A549 treated with RU486 at 1 μM for 4 hours (cell line): ENCODE measurements around the gene KRTAP13-4. TPM values are rescaled to one million over a fixed set of nuclear protein-coding genes. Genes with fewer than 3 reads are reported as not detected.

ENCODE experiments used
- total RNA-seq: library from RNA; stranded (reverse); fragments of 200-300 nt; extraction: Qiagen RNA extraction; gene quantifications from 5 replicates; pipeline ENCODE4 v1.2.3, GENCODE V29; 2022; ENCODE audit warnings: low read depth

Gene KRTAP13-4, protein sequence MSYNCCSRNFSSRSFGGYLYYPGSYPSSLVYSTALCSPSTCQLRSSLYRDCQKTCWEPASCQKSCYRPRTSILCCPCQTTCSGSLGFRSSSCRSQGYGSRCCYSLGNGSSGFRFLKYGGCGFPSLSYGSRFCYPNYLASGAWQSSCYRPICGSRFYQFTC
- total RNA-seq, result not detected in 5 replicates

GRCh38 chr21:30430170-30430655 is at the start of gene KRTAP13-4:
Gene KRTAP13-4, plus strand, starts transcription at chr21:30430220. Its CDS starts 56 bp downstream, at chr21:30430276.

DNA sequence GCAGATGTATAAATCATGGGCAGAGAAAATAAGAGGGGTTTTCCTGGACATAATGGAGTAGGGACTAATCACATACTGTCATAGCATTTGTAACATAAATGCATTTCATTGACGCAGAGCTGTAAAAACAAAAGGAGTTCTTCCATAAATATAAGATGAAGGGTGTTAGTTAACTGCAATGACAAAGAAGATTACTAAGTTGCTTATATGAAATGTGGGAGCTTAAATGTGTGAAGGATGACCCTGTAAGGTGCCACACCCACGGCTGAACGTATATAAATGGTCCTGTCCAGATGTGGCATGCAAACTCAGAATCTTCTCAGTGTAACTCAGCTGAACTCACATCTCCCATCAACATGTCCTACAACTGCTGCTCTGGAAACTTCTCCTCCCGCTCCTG is 34.3 kb upstream of the KRTAP13-4 start, which contains the start of gene KRTAP13-1:
KRTAP13-1 (plus strand) TSS at position 301 of the 400 bp plus-strand sequence; CDS start at position 357, 56 bp downstream.

GRCh38 chr21:30425826-30426225 is 4.2 kb upstream of the KRTAP13-4 start, which contains the start of gene KRTAP13-3:
Gene KRTAP13-3, minus strand, starts transcription at chr21:30425926. Its CDS starts 14 bp downstream, at chr21:30425912.

GRCh38 chr21:30439975-30440374 is 10.0 kb downstream of the KRTAP13-4 start, which contains the start of gene KRTAP15-1:
Gene KRTAP15-1, plus strand, starts transcription at chr21:30440275. Its CDS starts 53 bp downstream, at chr21:30440328.

GRCh38 chr21:30480145-30480544 is 50.1 kb downstream of the KRTAP13-4 start, which contains the start of gene KRTAP19-1:
Gene KRTAP19-1, minus strand, starts transcription at chr21:30480367. Its CDS starts 50 bp downstream, at chr21:30480317.

Other genes starting within 250 kb of the KRTAP13-4 start
- gene CLDN8, start 214.1 kb upstream of the KRTAP13-4 start, total RNA-seq, result not detected in 5 replicates
- not detected in 5 replicates for gene KRTAP24-1, start 147.3 kb upstream of the KRTAP13-4 start, total RNA-seq
- gene KRTAP25-1, start 140.7 kb upstream of the KRTAP13-4 start, total RNA-seq, result not detected in 5 replicates
- gene KRTAP26-1, start 109.9 kb upstream of the KRTAP13-4 start, total RNA-seq, result not detected in 5 replicates
- not detected in 5 replicates for gene KRTAP27-1, start 92.5 kb upstream of the KRTAP13-4 start, total RNA-seq
- gene KRTAP23-1, start 81.6 kb upstream of the KRTAP13-4 start, total RNA-seq, result not detected in 5 replicates
- not detected in 5 replicates for gene KRTAP13-2, start 57.9 kb upstream of the KRTAP13-4 start, total RNA-seq
- gene KRTAP13-1, start 34.2 kb upstream of the KRTAP13-4 start, total RNA-seq, result not detected in 5 replicates
- not detected in 5 replicates for gene KRTAP13-3, start 4.3 kb upstream of the KRTAP13-4 start, total RNA-seq
- gene KRTAP15-1, start 10.1 kb downstream of the KRTAP13-4 start, total RNA-seq, result not detected in 5 replicates
- gene KRTAP19-1, start 50.1 kb downstream of the KRTAP13-4 start, total RNA-seq, result not detected in 5 replicates
- gene KRTAP19-2, start 57.2 kb downstream of the KRTAP13-4 start, total RNA-seq, result not detected in 5 replicates
- not detected in 5 replicates for gene KRTAP19-3, start 61.8 kb downstream of the KRTAP13-4 start, total RNA-seq
- not detected in 5 replicates for gene KRTAP19-4, start 66.9 kb downstream of the KRTAP13-4 start, total RNA-seq
- gene KRTAP19-5, start 71.9 kb downstream of the KRTAP13-4 start, total RNA-seq, result not detected in 5 replicates
- not detected in 5 replicates for gene KRTAP19-6, start 111.6 kb downstream of the KRTAP13-4 start, total RNA-seq
- gene KRTAP19-7, start 131.1 kb downstream of the KRTAP13-4 start, total RNA-seq, result not detected in 5 replicates
- gene KRTAP22-2, start 160.2 kb downstream of the KRTAP13-4 start, total RNA-seq, result not detected in 5 replicates
- not detected in 5 replicates for gene KRTAP6-3, start 162.2 kb downstream of the KRTAP13-4 start, total RNA-seq
- not detected in 5 replicates for gene KRTAP6-2, start 168.7 kb downstream of the KRTAP13-4 start, total RNA-seq
- gene KRTAP22-1, start 170.9 kb downstream of the KRTAP13-4 start, total RNA-seq, result not detected in 5 replicates
- not detected in 5 replicates for gene KRTAP6-1, start 183.7 kb downstream of the KRTAP13-4 start, total RNA-seq
- not detected in 5 replicates for gene KRTAP20-1, start 186.2 kb downstream of the KRTAP13-4 start, total RNA-seq
- gene KRTAP20-4, start 190.4 kb downstream of the KRTAP13-4 start, total RNA-seq, result not detected in 5 replicates
- not detected in 5 replicates for gene KRTAP20-2, start 205.0 kb downstream of the KRTAP13-4 start, total RNA-seq
- not detected in 5 replicates for gene KRTAP20-3, start 212.6 kb downstream of the KRTAP13-4 start, total RNA-seq